D721Med (cell line): ENCODE results near the gene ANAPC13.

Experiments
- DNase-seq: peaks from one replicate; pipeline ENCODE4 v3.0.0; 2011; ENCODE audit warnings: low spot score; ENCODE audit not compliant: insufficient read length
- FAIRE-seq: peaks from 2 replicates; lab custom pipeline; 2011; peaks lifted over from hg19 to GRCh38; lab: Jason Lieb, UNC
- TF ChIP-seq, protein P1 (sequence below): IDR thresholded peaks from 2 replicates; pipeline ENCODE4 v1.5.1; 2012; ENCODE audit warnings: mild to moderate bottlenecking, control low read depth; ENCODE audit not compliant: insufficient read depth; ENCODE audit errors: missing control alignments

ANAPC13 gene

GRCh38 chr3:134464689-134465365 lies 21.0 kb downstream of the ANAPC13 start:
- no peak for FAIRE-seq
- no peak for DNase-seq

DNA sequence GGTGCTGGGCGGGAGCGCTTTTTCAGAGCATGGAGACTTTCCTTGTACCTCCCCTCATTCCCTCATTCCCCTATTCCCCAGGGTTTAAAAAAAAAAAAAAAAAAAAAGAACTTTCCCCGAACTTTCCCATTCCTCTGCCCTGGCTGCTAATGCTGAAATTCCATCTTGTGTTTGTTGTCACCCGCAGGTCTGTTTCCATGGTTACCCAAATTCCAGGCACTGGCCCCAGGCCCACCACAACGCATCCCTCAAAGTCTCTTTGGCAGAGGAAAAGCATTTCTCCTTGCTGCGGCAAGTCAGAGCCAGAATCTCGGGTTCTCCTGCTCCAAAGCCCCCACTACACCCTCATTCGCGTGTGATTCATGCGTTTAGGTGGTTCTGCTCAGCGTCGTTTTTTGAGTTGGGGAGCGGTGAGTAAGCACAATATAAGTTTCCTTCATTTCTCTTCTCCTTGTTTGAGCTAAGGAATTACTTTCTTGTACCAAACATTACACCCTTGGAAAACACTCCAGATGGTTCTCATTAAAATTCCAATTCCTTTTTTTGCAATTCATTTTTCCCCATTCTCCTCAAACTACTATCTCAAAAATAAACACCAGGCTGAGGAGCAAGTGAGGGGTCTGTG lies 21.6 kb downstream of the ANAPC13 start:
- FAIRE-seq (no peak), DNase-seq (no peak)
- TF ChIP-seq, protein P1, sequence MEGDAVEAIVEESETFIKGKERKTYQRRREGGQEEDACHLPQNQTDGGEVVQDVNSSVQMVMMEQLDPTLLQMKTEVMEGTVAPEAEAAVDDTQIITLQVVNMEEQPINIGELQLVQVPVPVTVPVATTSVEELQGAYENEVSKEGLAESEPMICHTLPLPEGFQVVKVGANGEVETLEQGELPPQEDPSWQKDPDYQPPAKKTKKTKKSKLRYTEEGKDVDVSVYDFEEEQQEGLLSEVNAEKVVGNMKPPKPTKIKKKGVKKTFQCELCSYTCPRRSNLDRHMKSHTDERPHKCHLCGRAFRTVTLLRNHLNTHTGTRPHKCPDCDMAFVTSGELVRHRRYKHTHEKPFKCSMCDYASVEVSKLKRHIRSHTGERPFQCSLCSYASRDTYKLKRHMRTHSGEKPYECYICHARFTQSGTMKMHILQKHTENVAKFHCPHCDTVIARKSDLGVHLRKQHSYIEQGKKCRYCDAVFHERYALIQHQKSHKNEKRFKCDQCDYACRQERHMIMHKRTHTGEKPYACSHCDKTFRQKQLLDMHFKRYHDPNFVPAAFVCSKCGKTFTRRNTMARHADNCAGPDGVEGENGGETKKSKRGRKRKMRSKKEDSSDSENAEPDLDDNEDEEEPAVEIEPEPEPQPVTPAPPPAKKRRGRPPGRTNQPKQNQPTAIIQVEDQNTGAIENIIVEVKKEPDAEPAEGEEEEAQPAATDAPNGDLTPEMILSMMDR = no peak

More at GRCh38 chr3:134464689-134465365, 21.0 kb downstream of the ANAPC13 start:
- TF ChIP-seq, protein P1 = no peak

GRCh38 chr3:134463676-134464063 lies 22.1 kb downstream of the ANAPC13 start:
- FAIRE-seq = no peak
- no peak for DNase-seq
- TF ChIP-seq, protein P1 = no peak

DNA sequence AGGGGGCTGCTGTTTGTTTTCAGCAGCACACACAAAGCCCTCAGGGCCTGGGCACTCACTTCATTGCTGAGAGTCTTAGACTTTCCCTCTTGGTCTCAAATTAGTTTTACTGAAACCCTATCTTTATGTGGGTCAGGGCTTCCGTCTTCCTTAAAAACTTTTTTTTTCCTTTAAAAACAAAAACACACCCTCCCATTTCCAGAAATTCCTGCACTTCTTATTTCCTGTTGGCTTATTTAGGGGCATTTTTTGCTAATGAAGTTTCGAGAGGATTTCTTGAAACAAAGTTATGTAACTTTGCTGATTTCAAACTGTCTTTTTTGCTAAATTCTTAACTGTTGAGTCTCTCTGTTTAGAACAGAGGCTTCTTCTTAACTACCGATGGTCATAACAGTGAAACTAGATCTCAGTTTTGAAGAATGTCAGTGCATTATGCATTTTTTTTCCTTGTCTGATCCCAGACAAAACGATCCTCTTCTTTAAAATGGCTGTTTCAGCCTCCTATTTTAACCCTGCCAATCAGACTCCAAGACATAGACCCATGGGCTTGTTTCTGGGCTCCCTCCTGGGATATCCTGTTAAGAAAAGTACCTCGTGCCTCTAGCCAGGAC lies 23.3 kb downstream of the ANAPC13 start:
- no peak for DNase-seq
- FAIRE-seq = no peak

DNA sequence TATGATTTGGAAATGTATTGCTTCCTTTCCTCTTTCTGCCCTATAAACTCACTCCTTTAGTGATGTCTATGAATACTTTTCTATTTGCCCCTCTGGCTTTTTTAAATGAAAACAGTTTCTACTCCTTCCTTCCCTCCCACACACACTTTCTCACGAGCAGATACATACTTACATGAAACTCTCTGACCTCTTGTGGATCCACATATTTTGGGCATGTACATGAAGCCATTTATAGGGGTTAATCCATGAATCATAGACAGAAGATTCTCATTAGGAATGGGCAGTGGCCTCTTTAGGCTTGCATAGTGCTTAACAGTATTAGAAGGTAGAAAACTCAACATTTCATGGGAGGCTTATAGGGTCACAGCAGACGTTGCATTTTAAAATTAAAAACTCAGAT lies 24.8 kb downstream of the ANAPC13 start:
- FAIRE-seq (no peak), DNase-seq (no peak)
- TF ChIP-seq, protein P1 = no peak

More for the DNA sequence above, 23.3 kb downstream of the ANAPC13 start:
- TF ChIP-seq, protein P1 = no peak

DNA sequence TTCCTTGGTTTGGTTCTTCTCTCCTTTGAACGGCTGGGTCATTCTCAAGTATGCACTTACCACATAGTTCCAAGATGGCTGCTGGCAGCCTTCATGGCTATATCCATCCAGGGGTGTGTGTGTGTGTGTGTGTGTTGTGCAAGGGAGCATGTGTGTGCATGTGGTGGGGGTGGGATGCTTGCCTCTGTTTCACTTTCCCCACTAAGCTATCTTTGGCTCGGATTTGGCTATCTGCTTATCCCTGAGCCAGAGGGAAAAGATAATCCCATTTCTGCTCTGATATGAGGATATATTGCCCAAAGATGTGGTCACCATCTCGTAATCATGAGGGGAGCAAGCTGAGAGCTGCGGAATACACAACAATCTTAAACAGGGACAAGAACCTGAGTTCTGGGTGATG lies 26.2 kb downstream of the ANAPC13 start:
- TF ChIP-seq, protein P1 = no peak
- FAIRE-seq (no peak), DNase-seq (no peak)
